Muscle of back (tissue), 11 donors: ENCODE measurements around the gene FDXR. TPM values are rescaled to one million over a fixed set of nuclear protein-coding genes. Genes with fewer than 3 reads are reported as not detected.

Experiments
- DNase-seq, 3 donors: peaks; one replicate each; pipeline versions ENCODE4 v3.0.0 to v3.0.0-alpha.2; 2013
- polyA plus RNA-seq, 10 donors: library from polyadenylated mRNA; unstranded; fragments of 120-200 nt; gene quantifications; one replicate each; pipeline ENCODE4 v1.2.1, GENCODE V29; 2013; ENCODE audit not compliant: insufficient read length in 10 of 10

Gene FDXR
- polyA plus RNA-seq, 10 donors, result 1.3 to 5.7 (median 2.5) TPM

- DNase-seq, result no peak
These were observed 35.9 kb downstream of the FDXR start for GRCh38 chr17:74836691-74837467.

GRCh38 chr17:74836191-74836590 lies 36.6 kb downstream of the FDXR start:
- DNase-seq, result no peak

- DNase-seq, result no peak
These were observed 39.1 kb downstream of the FDXR start for GRCh38 chr17:74833501-74834377.

GRCh38 chr17:74832421-74832820 lies 40.4 kb downstream of the FDXR start:
- no peak for DNase-seq

DNA sequence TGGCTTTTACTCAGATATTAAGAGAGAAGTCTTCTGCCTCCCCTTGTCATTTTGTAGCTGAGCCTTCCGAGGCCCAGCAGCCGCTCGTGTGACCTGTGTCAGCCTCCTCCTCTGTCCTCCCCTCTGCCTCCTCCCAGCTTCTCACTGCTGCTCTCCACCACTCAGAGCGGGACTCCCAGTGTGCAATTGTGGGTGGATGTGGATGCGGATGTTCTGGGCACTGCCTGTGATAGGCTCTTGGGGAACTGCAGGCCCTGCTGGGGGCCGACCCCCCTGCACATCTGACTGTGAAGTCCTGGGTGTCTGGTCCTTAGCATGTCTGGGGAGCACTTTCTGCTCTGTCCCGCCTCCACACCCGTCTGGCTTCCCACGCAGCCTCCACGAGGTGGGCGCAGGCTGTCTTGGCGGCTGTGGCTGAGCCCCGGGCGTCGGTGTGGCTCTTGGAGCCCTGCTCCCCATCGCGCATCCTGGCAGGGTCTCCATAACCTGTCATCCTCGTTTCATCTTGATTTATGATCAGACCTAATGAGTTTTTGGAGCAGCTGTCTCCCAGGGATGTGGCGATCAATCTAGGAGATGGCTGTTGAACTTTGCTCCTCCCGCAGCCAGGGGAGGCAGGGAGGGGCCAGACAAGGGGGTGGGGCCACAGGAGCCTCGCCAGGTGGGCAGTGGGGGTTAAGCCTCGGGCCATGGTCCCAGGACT lies 41.2 kb downstream of the FDXR start:
- no peak for DNase-seq

- no peak for DNase-seq
These were observed 41.9 kb downstream of the FDXR start for GRCh38 chr17:74830861-74831260.

GRCh38 chr17:74827800-74828199 lies 45.0 kb downstream of the FDXR start:
- no peak for DNase-seq

DNA sequence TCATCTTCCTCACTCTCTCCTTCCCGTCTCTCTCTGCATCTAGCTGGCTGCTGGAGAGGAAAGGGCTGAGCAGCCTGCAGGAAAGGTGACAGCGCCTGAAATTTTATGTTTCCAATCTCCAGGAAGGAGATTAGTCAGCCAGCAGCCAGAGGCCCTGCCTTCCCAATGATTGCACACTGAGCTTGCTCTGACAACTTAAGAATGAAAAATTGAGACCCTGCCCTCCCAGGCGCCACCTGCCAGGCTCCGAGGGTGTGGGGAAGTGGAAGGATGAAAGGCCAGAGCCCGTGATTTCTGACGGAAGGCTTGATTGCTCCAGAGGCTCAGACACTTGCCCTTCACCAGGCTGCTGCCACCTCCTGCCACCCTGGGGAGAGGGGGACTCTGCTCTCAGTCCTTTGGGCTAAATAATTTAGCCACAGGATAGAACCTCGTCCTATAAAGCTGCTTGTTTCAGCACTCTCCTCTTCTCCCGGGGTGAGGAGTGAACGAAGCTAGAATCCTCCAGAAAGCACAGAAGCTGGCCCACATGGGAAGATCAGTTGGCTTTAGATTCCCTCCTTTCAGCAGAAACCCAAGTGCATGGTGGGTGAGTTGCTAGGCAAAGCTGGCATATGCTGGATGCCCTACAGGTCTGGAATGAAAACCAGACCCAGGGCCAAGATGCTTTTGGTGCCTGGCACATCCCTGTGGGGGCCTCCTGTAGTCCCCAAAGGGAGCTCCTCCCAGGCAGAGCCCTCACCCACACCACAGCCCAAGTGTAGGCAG lies 46.7 kb downstream of the FDXR start:
- no peak for DNase-seq

DNA sequence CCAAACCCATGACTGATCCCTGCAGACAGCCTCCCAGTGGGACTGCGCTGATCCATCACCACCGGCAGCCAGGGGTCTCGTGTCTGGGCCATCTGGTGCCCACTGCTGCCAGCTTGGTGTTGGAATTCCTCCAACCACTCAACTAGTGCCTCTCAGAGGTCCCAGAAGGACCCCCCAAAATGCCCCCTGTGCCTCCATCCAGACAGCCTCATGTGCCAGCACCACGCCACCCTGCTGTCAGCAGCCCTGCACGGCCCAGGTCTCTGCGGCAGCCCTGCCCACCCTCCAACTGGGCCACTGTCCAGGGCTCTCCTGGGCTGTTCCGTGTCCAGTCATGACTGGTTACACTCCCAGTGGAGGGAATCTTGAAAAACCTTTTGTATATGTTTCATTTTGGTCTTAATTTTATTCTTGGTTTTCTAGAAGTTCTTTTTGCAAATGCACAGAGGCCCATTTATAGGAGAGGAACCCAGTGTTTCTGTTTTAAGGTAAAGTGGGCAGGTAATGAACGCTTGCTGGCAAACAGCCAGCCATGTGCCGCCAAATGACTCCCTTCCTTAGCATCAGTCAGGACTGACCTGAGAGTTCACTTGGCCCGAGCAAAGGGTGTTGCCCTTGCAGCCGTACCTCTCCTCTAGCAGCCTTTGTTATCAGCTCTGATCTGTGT lies 47.7 kb downstream of the FDXR start:
- no peak for DNase-seq

- peak in 2 of 3 donors; percentile 47 to 70 for DNase-seq
These were observed 49.8 kb downstream of the FDXR start for GRCh38 chr17:74822939-74823367.

- DNase-seq, result no peak
These were observed 50.4 kb downstream of the FDXR start for GRCh38 chr17:74822335-74822938.

DNA sequence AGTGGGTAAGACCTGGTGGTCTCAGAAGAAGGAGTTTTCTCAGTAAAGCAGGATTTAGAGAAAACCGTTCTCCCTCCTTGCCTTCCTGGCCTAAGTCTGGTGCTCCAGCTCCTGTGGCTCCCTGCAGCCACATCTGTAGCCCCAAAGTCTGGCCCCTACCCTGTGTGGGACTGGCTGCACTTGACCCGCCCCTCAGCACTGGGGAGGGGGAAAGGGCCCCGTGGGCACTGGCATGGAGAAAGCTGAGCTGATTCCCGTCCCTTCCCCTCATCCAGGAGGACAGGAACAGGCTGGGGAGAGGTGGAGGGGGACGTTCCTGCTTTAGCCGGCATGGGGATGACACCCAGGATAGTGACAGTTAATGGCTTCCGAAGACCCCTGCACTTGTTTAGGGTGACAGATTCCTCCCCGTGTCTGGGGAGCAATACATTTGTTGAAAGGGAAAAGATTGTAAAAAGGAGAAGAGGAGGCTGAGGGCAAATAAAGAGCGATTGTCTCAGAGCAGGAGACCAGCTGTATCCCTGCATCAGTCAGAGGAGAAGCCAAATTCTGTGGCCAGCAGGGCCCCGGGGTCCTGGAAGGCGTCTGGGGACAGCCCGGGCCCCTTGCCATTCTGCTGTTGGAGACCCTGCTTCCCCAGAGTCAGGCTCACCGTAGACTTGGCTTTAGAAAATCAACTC lies 51.0 kb downstream of the FDXR start:
- no peak for DNase-seq

GRCh38 chr17:74819801-74820436 lies 52.9 kb downstream of the FDXR start:
- DNase-seq, result no peak

DNA sequence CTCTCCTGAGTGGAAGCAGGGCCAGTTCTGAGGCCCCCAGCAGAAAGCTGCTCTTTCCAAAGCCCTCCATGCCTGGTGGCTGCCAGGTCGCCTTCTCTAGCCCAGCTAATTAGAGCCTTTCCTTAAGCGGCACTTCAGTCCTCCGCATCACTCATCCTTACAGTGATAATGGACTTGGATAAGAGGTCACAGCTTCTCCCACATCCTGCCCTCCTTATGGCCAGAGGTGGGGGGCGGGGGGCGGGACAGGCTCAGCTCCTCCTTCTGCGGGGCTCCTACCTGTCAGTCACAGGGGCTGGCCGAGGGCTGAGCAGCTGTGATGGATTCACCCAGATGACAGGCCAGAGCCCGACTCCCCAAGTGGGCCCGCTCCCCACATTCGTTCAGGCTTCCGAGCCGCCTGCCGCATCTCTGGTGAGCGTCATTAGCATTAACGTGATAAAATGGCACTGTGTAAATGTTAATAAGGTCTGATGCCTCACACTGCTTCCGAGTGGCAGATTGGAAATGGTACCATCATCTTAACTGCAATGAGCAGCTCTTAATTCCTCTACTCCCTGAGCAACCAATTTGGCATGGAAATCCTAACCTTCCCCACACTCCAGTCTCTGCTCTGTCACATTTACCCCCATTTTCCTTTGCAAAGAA lies 54.4 kb downstream of the FDXR start:
- no peak for DNase-seq

DNA sequence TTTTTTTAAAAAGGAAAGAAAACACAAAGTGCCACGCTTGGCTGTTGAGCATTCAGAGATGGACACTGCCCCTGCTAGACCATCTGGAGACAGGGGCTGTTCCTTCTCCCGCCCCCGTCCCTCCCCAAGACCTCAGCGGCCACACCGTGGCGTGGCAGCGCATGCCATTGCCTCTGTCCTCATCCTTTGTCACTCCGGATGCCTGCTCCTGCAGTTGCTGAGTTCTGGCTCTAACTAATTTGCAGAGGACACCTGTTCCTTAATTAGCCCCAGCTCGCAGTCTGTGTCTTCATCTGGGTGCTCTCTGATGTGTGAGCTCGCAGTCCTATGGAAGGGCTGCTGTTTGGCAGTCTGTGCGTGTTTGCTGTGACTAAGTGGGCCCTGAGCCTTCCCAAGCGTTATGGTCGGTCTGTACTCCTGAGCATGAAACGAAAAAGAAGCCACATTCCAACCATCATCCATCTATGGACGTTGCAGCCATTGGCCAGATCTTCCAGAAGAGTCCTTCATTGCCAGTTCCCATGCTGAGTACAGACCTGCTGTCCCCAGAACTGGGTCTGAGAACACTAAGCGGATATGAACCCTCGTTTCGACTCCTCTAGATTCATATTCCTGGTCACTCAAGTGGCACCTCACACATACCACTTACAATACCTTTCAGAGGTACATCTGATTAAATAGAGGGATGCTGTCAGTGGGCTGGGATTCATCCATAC lies 55.7 kb downstream of the FDXR start:
- no peak for DNase-seq

DNA sequence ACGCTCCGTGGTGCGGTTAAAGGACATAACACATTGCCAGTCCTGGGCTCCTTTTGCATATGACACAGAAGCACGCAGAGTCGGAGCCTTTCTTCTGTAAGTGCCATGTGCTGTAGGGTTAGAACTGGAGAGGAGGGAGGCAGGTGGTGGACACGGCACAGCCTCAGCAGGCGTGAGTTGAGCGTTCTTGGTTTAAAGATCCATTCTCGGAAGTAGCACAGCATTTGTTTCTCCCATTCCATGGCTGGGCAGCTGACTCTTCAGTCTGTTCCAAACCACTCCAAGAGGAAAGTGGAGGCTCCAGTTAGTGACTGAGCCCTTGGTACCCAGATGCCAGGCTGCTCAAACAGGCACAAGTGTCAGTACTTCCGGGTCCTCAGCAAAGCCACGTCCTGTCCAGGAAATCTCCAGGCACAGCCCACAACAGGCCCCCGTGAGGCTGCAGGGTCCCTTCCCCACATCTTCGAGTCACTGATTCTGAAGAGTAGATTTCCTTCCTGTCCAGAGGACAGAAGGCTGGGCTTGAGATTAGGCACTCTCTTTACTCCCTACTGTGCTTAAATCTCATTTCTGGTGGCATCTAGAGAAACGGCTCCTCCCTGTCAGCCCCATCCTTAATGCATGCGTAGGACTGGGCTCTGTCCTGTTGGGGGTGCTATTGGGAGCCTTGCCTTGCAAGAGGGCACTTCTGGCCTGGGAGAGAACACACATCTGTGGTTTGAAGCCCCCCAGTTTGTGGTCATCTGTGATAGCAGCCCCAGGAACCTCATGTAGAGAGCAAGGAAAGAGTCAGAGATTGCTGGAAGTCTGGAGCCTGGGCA lies 57.0 kb downstream of the FDXR start:
- DNase-seq, result no peak

GRCh38 chr17:74815067-74815466 lies 57.7 kb downstream of the FDXR start:
- no peak for DNase-seq
